CD14-positive monocyte (primary cell): Measurements from ENCODE around the gene C4orf33. TPM values are rescaled to one million over a fixed set of nuclear protein-coding genes. Genes with fewer than 3 reads are reported as not detected.

Source experiments
- DNase-seq, 3 donors: peaks; one replicate each; pipeline ENCODE4 v3.0.0-alpha.2; 2011 to 2022
- H2AFZ ChIP-seq: 2 replicates; pipeline ENCODE4 v1.6.0; 2012; ENCODE audit warnings: mild to moderate bottlenecking, low read depth, low read length, inconsistent platforms; ENCODE audit not compliant: insufficient read depth, poor library complexity, severe bottlenecking
- H3K27ac ChIP-seq, 2 donors: 1 replicate in 1 of 2; 2 replicates in 1 of 2; pipeline ENCODE4 v1.5.1; 2012 to 2013; ENCODE audit warnings: low read length in 2 of 2, control low read depth in 1 of 2, inconsistent platforms in 1 of 2, low read depth in 1 of 2, mild to moderate bottlenecking in 1 of 2
- H3K27me3 ChIP-seq, 2 donors: one replicate each; pipeline versions ENCODE4 v1.6.0 to v1.6.1; 2011 to 2013; ENCODE audit warnings: low read length in 2 of 2; ENCODE audit not compliant: control insufficient read depth in 2 of 2, insufficient read depth in 2 of 2
- H3K36me3 ChIP-seq, 2 donors: replicated peaks in 1 of 2; 1 replicate in 1 of 2; 2 replicates in 1 of 2; pipeline versions ENCODE4 v1.5.1 to v1.6.1; 2012 to 2013; ENCODE audit warnings: low read length in 2 of 2, control low read depth in 1 of 2, inconsistent platforms in 1 of 2, mild to moderate bottlenecking in 1 of 2; ENCODE audit not compliant: insufficient read depth in 2 of 2, control insufficient read depth in 1 of 2
- H3K4me1 ChIP-seq, 2 donors: 1 replicate in 1 of 2; 2 replicates in 1 of 2; pipeline versions ENCODE4 v1.5.1 to v1.6.1; 2012 to 2013; ENCODE audit warnings: low read length in 2 of 2, control low read depth in 1 of 2, inconsistent platforms in 1 of 2, mild to moderate bottlenecking in 1 of 2, moderate library complexity in 1 of 2; ENCODE audit not compliant: insufficient read depth in 2 of 2, control insufficient read depth in 1 of 2
- H3K4me2 ChIP-seq: replicated peaks from 2 replicates; pipeline ENCODE3; 2012; ENCODE audit warnings: low read length, moderate library complexity, mild to moderate bottlenecking; ENCODE audit not compliant: poor library complexity, severe bottlenecking; ENCODE audit errors: extremely low read depth
- H3K4me3 ChIP-seq, 3 experiments: fragments of 200-600 bp in 1 of 3; sonication (generic) in 1 of 3; replicated peaks in 1 of 3; 1 replicate in 2 of 3; 2 replicates in 1 of 3; pipeline ENCODE4 v1.5.1; 2011 to 2013; ENCODE audit warnings: low read length in 3 of 3, mild to moderate bottlenecking in 3 of 3, control low read depth in 2 of 3, low read depth in 2 of 3, inconsistent platforms in 1 of 3, moderate library complexity in 1 of 3
- H3K79me2 ChIP-seq: 2 replicates; pipeline ENCODE4 v1.6.0; 2012; ENCODE audit warnings: mild to moderate bottlenecking, control low read depth, inconsistent platforms, low read length, moderate library complexity; ENCODE audit not compliant: insufficient read depth
- H3K9ac ChIP-seq: 2 replicates; pipeline ENCODE4 v1.6.0; 2017; ENCODE audit warnings: low read length, mild to moderate bottlenecking; ENCODE audit not compliant: insufficient read depth, poor library complexity, severe bottlenecking
- H3K9me3 ChIP-seq, 2 donors: replicated peaks in 1 of 2; 1 replicate in 1 of 2; 2 replicates in 1 of 2; pipeline versions ENCODE4 v1.5.1 to v1.6.1; 2012 to 2013; ENCODE audit warnings: low read length in 2 of 2, control low read depth in 1 of 2; ENCODE audit not compliant: control insufficient read depth in 1 of 2, insufficient read depth in 1 of 2
- H4K20me1 ChIP-seq: 2 replicates; pipeline ENCODE4 v1.6.0; 2012; ENCODE audit warnings: mild to moderate bottlenecking, low read length, control low read depth, moderate library complexity; ENCODE audit not compliant: insufficient read depth
- H3K27ac Mint-ChIP-seq, 7 donors: one replicate each; pipeline ENCODE4 v1.8.0; 2020; ENCODE audit warnings: mild to moderate bottlenecking in 7 of 7, mixed read lengths in 7 of 7, moderate library complexity in 6 of 7, inconsistent platforms in 2 of 7
- H3K27me3 Mint-ChIP-seq, 3 donors: one replicate each; pipeline ENCODE4 v1.8.0; 2021 to 2022; ENCODE audit warnings: low read depth in 3 of 3, mild to moderate bottlenecking in 3 of 3, mixed read lengths in 3 of 3, moderate library complexity in 3 of 3, inconsistent platforms in 1 of 3
- H3K36me3 Mint-ChIP-seq, 2 donors: one replicate each; pipeline ENCODE4 v1.8.0; 2020; ENCODE audit warnings: mixed read lengths in 2 of 2, inconsistent platforms in 1 of 2, mild to moderate bottlenecking in 1 of 2
- H3K4me1 Mint-ChIP-seq: one replicate; pipeline ENCODE4 v1.8.0; 2020; ENCODE audit warnings: mild to moderate bottlenecking, mixed read lengths
- H3K4me3 Mint-ChIP-seq, 2 donors: one replicate each; pipeline ENCODE4 v1.8.0; 2020; ENCODE audit warnings: mild to moderate bottlenecking in 2 of 2, mixed read lengths in 2 of 2, moderate library complexity in 1 of 2
- H3K9me3 Mint-ChIP-seq, 7 donors: one replicate each; pipeline ENCODE4 v1.8.0; 2020 to 2022; ENCODE audit warnings: mixed read lengths in 7 of 7, mild to moderate bottlenecking in 6 of 7, moderate library complexity in 6 of 7, inconsistent platforms in 2 of 7
- CTCF ChIP-seq: fragments of 200-600 bp; IDR thresholded peaks from one replicate; pipeline ENCODE4 v1.8.0; 2022; ENCODE audit warnings: antibody characterized with exemption, mild to moderate bottlenecking
- WGBS: methylation state at CpG from one replicate; pipeline ENCODE4 v1.1.5; 2013; ENCODE audit warnings: missing lambda C conversion rate; ENCODE audit not compliant: insufficient coverage; 5-methylcytosine and 5-hydroxymethylcytosine counted together
- intact Hi-C, 2 donors: fragments of 100-400 bp; cut with micrococcal nuclease; formaldehyde crosslinking; loops; one replicate each; pipeline versions ENCODE4 v1.15.0 to v1.15.1; 2023
- polyA plus RNA-seq, 3 donors: library from polyadenylated mRNA; depleted of rRNA in 1 of 3; unstranded in 2 of 3; stranded (reverse) in 1 of 3; fragments of 300-500 nt in 2 of 3; fragments of >200 nt in 1 of 3; fragmentation: Illumina TruSeq in 2 of 3; gene quantifications; 1 replicate in 2 of 3; 2 replicates in 1 of 3; pipeline ENCODE4 v1.2.3, GENCODE V29; 2012 to 2021

C4orf33 gene
- polyA plus RNA-seq, 3 donors, result 16.6 to 33.0 (median 28.2) TPM

GRCh38 chr4:129113434-129113833, 17.5 kb downstream of the C4orf33 start:
- Histone ChIP-seq H4K20me1 (no peaks in the 10 kb centered on the region), H3K9ac (no peak overlapping the region), H2AFZ (no peak overlapping the region), H3K27me3 (no peaks in the 10 kb centered on the region), H3K27ac (no peak overlapping the region), H3K4me3 (no peak overlapping the region), H3K79me2 (no peaks in the 10 kb centered on the region), H3K36me3 (peaks cover 24 to 52% of the 10 kb centered on the region in 2 donors), H3K4me1 (no peaks in the 10 kb centered on the region), H3K9me3 (no peaks in the 10 kb centered on the region), H3K4me2 (no peak overlapping the region)
- intact Hi-C loops, result no loop called here
- no peak overlapping the region for H3K27ac Mint-ChIP-seq
- DNase-seq, result no peak
- peaks cover 0 to 2% (median 0%) of the 10 kb centered on the region in 7 donors for H3K9me3 Mint-ChIP-seq
- no peak overlapping the region for H3K4me3 Mint-ChIP-seq
- peaks cover 36 to 46% of the 10 kb centered on the region in 2 donors for H3K36me3 Mint-ChIP-seq
- WGBS, result no CpG with 5 or more reads among the region's 1 CpG
- no peaks in the 10 kb centered on the region for H3K27me3 Mint-ChIP-seq
- TF ChIP-seq CTCF, result no peak
- H3K4me1 Mint-ChIP-seq, result no peaks in the 10 kb centered on the region

- TF ChIP-seq CTCF, result no peak
- no peaks in the 10 kb centered on the region for H3K9me3 ChIP-seq
- Mint-ChIP-seq H3K9me3 (peaks cover 0 to 5% (median 0%) of the 10 kb centered on the region in 7 donors), H3K27ac (peak overlapping the region in 2 of 7 donors; percentile 19 to 64), H3K36me3 (peaks cover 31 to 44% of the 10 kb centered on the region in 2 donors), H3K4me3 (no peak overlapping the region), H3K4me1 (no peaks in the 10 kb centered on the region), H3K27me3 (peaks cover 0 to 1% (median 1%) of the 10 kb centered on the region in 3 donors)
- no peaks in the 10 kb centered on the region for H4K20me1 ChIP-seq
- H3K36me3 ChIP-seq, result peaks cover 23 to 47% of the 10 kb centered on the region in 2 donors
- no peaks in the 10 kb centered on the region for H3K79me2 ChIP-seq
- H3K27ac ChIP-seq, result no peak overlapping the region
- no CpG with 5 or more reads among the region's 1 CpG for WGBS
- H2AFZ ChIP-seq, result no peak overlapping the region
- DNase-seq, result no peak
- H3K27me3 ChIP-seq, result no peaks in the 10 kb centered on the region
- no peak overlapping the region for H3K9ac ChIP-seq
- intact Hi-C loops, result no loop called here
- H3K4me1 ChIP-seq, result no peaks in the 10 kb centered on the region
- no peak overlapping the region for H3K4me3 ChIP-seq
- no peak overlapping the region for H3K4me2 ChIP-seq
Observed at GRCh38 chr4:129113919-129114318, 18.0 kb downstream of the C4orf33 start.
